Panc1 (cell line): ENCODE measurements around the gene GPATCH8. TPM values are rescaled to one million over a fixed set of nuclear protein-coding genes. Genes with fewer than 3 reads are reported as not detected.

Experiments used
- ATAC-seq: fragments of 200-7000 bp; cut with Tn5 transposase; 2 replicates; pipeline ENCODE4 v1.9.1; 2020; ENCODE audit warnings: mild to moderate bottlenecking, moderate library complexity
- BruUV-seq: library from RNA; stranded (reverse); fragments of 400-500 nt; replicated peaks from 2 replicates; lab custom pipeline; 2021; lab: Mats Ljungman, UMichigan
- CTCF ChIA-PET: fragments of 300-600 bp; sonication (Branson Sonifier 250); formaldehyde crosslinking; loops from one replicate; lab custom pipeline; 2022; ENCODE audit warnings: antibody characterized with exemption; lab: Charles Lee
- POLR2A ChIA-PET: fragments of 300-600 bp; sonication (Branson Sonifier 250); formaldehyde crosslinking; loops from one replicate; lab custom pipeline; 2022; ENCODE audit warnings: antibody characterized with exemption; lab: Charles Lee
- DNase-seq: peaks from one replicate; pipeline ENCODE4 v3.0.0-alpha.2; 2010; ENCODE audit warnings: low read depth, low spot score
- H3K27ac ChIP-seq: 2 replicates; pipeline ENCODE4 v1.5.1; 2011; ENCODE audit warnings: mild to moderate bottlenecking, low read length, inconsistent platforms
- H3K27me3 ChIP-seq: fragments of 200-500 bp; sonication (Bioruptor generic); 2 replicates; pipeline ENCODE4 v1.6.0; 2014; ENCODE audit warnings: low read length, inconsistent platforms; ENCODE audit not compliant: control insufficient read depth, insufficient read depth
- H3K36me3 ChIP-seq: fragments of 200-500 bp; sonication (Bioruptor generic); 2 replicates; pipeline ENCODE4 v1.5.1; 2014; ENCODE audit warnings: inconsistent platforms, mild to moderate bottlenecking, low read length, moderate library complexity; ENCODE audit not compliant: control insufficient read depth, insufficient read depth
- H3K4me1 ChIP-seq: 2 replicates; pipeline ENCODE4 v1.5.1; 2011; ENCODE audit warnings: inconsistent platforms, mild to moderate bottlenecking, low read length, moderate library complexity; ENCODE audit not compliant: control insufficient read depth, insufficient read depth
- H3K4me3 ChIP-seq, 2 experiments: 2 replicates each; pipeline ENCODE4 v1.5.1; 2011 to 2012; ENCODE audit warnings: low read depth in 2 of 2, low read length in 2 of 2, mild to moderate bottlenecking in 2 of 2, inconsistent platforms in 1 of 2, moderate library complexity in 1 of 2
- H3K9me3 ChIP-seq: fragments of 200-500 bp; sonication (Bioruptor generic); 2 replicates; pipeline ENCODE4 v1.5.1; 2014; ENCODE audit warnings: low read depth, mild to moderate bottlenecking, inconsistent platforms, low read length, moderate library complexity; ENCODE audit not compliant: control insufficient read depth, insufficient read depth
- CTCF ChIP-seq: fragments of 450-650 bp; IDR thresholded peaks from 2 replicates; pipeline ENCODE4 v1.5.1; 2017; ENCODE audit warnings: mild to moderate bottlenecking
- POLR2AphosphoS5 ChIP-seq: IDR thresholded peaks from 2 replicates; pipeline ENCODE4 v1.6.1; 2012; ENCODE audit warnings: mild to moderate bottlenecking, low read depth, low read length, moderate library complexity
- REST ChIP-seq, 2 experiments: IDR thresholded peaks; 2 replicates each; pipeline ENCODE4 v1.6.1; 2011 to 2012; ENCODE audit warnings: low read depth in 2 of 2, control low read depth in 1 of 2, low read length in 1 of 2, mild to moderate bottlenecking in 1 of 2, moderate library complexity in 1 of 2; ENCODE audit not compliant: insufficient read depth in 1 of 2
- SIN3A ChIP-seq: IDR thresholded peaks from 2 replicates; pipeline ENCODE4 v1.6.1; 2012; ENCODE audit warnings: low read depth, mild to moderate bottlenecking, low read length, moderate library complexity, borderline replicate concordance; ENCODE audit not compliant: insufficient read depth
- TCF7L2 ChIP-seq: IDR thresholded peaks from 2 replicates; pipeline ENCODE4 v1.6.1; 2011; ENCODE audit warnings: mild to moderate bottlenecking, low read depth, low read length, inconsistent platforms
- in situ Hi-C: cut with HindIII; loops from 2 replicates; pipeline ENCODE4 v1.10.0; 2016; ENCODE audit warnings: low sequenced_read_pairs, low pct_unique_long_range_greater_than_20kb
- intact Hi-C: fragments of 100-400 bp; cut with micrococcal nuclease; formaldehyde crosslinking; loops from one replicate; pipeline ENCODE4 v1.10.0; 2022; ENCODE audit not compliant: unreplicated experiment
- total RNA-seq: library from RNA; stranded (reverse); gene quantifications from one replicate; pipeline ENCODE4 v1.2.1, GENCODE V29; 2021; ENCODE audit not compliant: unreplicated experiment

Gene GPATCH8
- total RNA-seq, 1 experiment from 2014 or later = 30.8 TPM

GRCh38 chr17:44348234-44348987 lies 154.8 kb downstream of the GPATCH8 start:
- Histone ChIP-seq H3K27ac (no peak overlapping the region), H3K4me1 (no peaks in the 10 kb centered on the region), H3K36me3 (peaks cover 4% of the 10 kb centered on the region; the same call in 1 of the 2 replicates), H3K9me3 (no peaks in the 10 kb centered on the region), H3K4me3 (no peak overlapping the region), H3K27me3 (no peaks in the 10 kb centered on the region)
- in situ Hi-C loops = no loop called here
- ATAC-seq (no peak), DNase-seq (no peak)
- no peak for TF ChIP-seq TCF7L2
- TF ChIP-seq REST (IDR thresholded peaks at IDR 0.05; ENCODE audit: insufficient read depth in 1 of 2, low read depth in 2 of 2, low read length in 1 of 2) = no peak
- no peak for TF ChIP-seq CTCF
- TF ChIP-seq POLR2AphosphoS5 = no peak
- TF ChIP-seq SIN3A = no peak
- ChIA-PET CTCF (no interaction called here), POLR2A (no interaction called here)
- intact Hi-C loops = no loop called here
- BruUV-seq = no TSS peak

Other genes starting within 250 kb of the GPATCH8 start
- not detected for gene SLC4A1, start 235.3 kb downstream of the GPATCH8 start, total RNA-seq
- 3.6 TPM for gene RUNDC3A, start 194.8 kb downstream of the GPATCH8 start, total RNA-seq
- gene SLC25A39, start 178.6 kb downstream of the GPATCH8 start, total RNA-seq = 138 TPM
- gene GRN, start 158.1 kb downstream of the GPATCH8 start, total RNA-seq = 304 TPM
- 7.6 TPM for gene FAM171A2, start 139.6 kb downstream of the GPATCH8 start, total RNA-seq
- 2.4 TPM for gene ITGA2B, start 113.8 kb downstream of the GPATCH8 start, total RNA-seq
- 35.4 TPM for gene FZD2, start 54.1 kb upstream of the GPATCH8 start, total RNA-seq
- gene MEIOC, start 153.1 kb upstream of the GPATCH8 start, total RNA-seq = 0.82 TPM
- gene CCDC43, start 186.4 kb upstream of the GPATCH8 start, total RNA-seq = 16.0 TPM
- 24.0 TPM for gene DBF4B, start 205.3 kb upstream of the GPATCH8 start, total RNA-seq